Kidney (tissue), 14 donors: Measurements from ENCODE around the gene POLR3B. TPM values are rescaled to one million over a fixed set of nuclear protein-coding genes. Genes with fewer than 3 reads are reported as not detected.

Source experiments
- DNase-seq, 5 donors: peaks; one replicate each; pipeline ENCODE4 v3.0.0-alpha.2; 2013 to 2020
- FAIRE-seq: peaks from 2 replicates; lab custom pipeline; 2012; peaks lifted over from hg19 to GRCh38; lab: Jason Lieb, UNC
- H3K27ac ChIP-seq, 2 donors: one replicate each; pipeline ENCODE4 v1.7.0; 2013; ENCODE audit warnings: low read depth in 2 of 2, low read length in 2 of 2, inconsistent platforms in 1 of 2
- H3K27me3 ChIP-seq: one replicate; pipeline ENCODE4 v1.7.1; 2013; ENCODE audit warnings: low read length, inconsistent platforms; ENCODE audit not compliant: control insufficient read depth, insufficient read depth
- H3K36me3 ChIP-seq, 3 donors: one replicate each; pipeline versions ENCODE4 v1.7.0 to v1.7.1; 2013; ENCODE audit warnings: low read length in 3 of 3, control low read depth in 1 of 3, inconsistent platforms in 1 of 3; ENCODE audit not compliant: insufficient read depth in 3 of 3, control insufficient read depth in 2 of 3
- H3K4me1 ChIP-seq, 3 donors: one replicate each; pipeline versions ENCODE4 v1.7.0 to v1.7.1; 2013; ENCODE audit warnings: low read length in 3 of 3, inconsistent platforms in 1 of 3, low read depth in 1 of 3; ENCODE audit not compliant: control insufficient read depth in 2 of 3, insufficient read depth in 2 of 3
- H3K4me3 ChIP-seq, 3 donors: one replicate each; pipeline versions ENCODE4 v1.7.0 to v1.8.1; 2013; ENCODE audit warnings: low read length in 3 of 3, control low read depth in 1 of 3, inconsistent platforms in 1 of 3
- H3K9ac ChIP-seq, 3 donors: one replicate each; pipeline versions ENCODE4 v1.7.0 to v1.7.1; 2013; ENCODE audit warnings: low read length in 3 of 3, control low read depth in 1 of 3, inconsistent platforms in 1 of 3
- H3K9me3 ChIP-seq, 3 donors: one replicate each; pipeline versions ENCODE4 v1.7.0 to v1.7.1; 2013; ENCODE audit warnings: low read length in 3 of 3, control low read depth in 1 of 3, inconsistent platforms in 1 of 3; ENCODE audit not compliant: control insufficient read depth in 2 of 3, insufficient read depth in 1 of 3
- intact Hi-C: fragments of 100-400 bp; cut with DNase I; formaldehyde crosslinking; loops from one replicate; pipeline ENCODE4 v1.11.1; 2022
- polyA plus RNA-seq: library from polyadenylated mRNA; stranded (reverse); fragments of 350-450 nt; fragmentation: Illumina TruSeq; extraction: RNeasy Lipid Tissue Mini Kit (QIAGEN cat#74804); gene quantifications from one replicate; pipeline ENCODE4 v1.2.3, GENCODE V29; 2014; ENCODE audit warnings: low read depth, low replicate concordance; ENCODE audit not compliant: insufficient read depth
- total RNA-seq: library from RNA; stranded (reverse); fragmentation: NEBNext Ultra II Directional; extraction: Animal tissue kit (Norgen Biotek cat#: 25700); gene quantifications from one replicate; pipeline ENCODE4 v1.2.1, GENCODE V29; 2021
- TF ChIP-seq, protein P1 (sequence below): IDR thresholded peaks from 3 replicates; pipeline ENCODE4 v1.5.1; 2012; ENCODE audit warnings: mild to moderate bottlenecking, moderate library complexity, borderline replicate concordance; ENCODE audit not compliant: insufficient read depth; ENCODE audit errors: extremely low read depth
- donor health status: control.
- donor health status: control.
- donor health status: control.
- donor health status: control.
- donor health status: control.
- donor health status: DM: yes; HTN: yes; CAD: no.
- donor health status: Normal renal cell carcinoma (clear cell type).

POLR3B gene
- total and polyA plus RNA-seq, 2 donors from 2014 or later = 5.2 to 9.7 TPM

DNA sequence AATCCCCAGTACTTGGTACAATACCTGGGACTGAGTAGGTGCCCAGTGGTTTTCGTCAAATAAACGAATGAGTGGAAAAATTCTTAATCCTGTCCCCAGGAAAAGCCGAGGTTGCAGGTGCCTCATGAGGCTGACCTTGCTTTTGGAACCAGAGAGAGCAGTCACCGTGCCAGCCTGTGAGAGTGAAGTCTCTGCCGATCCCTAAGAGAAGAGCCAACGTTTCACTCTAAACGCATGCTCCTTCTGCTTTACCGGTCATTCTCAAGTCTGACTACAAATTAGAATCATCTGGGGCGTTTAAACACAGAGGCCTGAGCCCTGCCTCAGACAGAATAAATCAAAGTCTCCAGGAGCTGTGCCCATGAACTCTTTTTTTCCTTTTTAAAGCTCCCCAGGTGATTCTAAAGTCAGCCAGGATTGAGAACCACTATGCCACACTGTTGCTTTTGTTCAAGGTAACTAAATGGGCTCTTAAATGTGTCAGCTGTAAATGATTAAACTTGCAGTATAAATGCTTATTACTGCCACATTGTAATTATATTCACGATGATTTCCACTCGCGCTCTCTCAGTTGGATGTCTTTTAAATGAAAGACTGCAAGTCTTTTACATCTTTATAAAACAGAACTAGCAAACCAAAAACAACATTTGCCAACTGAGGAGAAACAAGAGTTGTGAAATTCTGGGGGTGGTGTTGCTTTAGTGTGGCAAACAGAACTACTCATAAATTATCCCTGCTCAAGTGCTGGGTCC, 28.1 kb upstream of the POLR3B start:
- peak in 2 of 5 donors; percentile 37 to 47 for DNase-seq
- Histone ChIP-seq H3K36me3 (peaks cover 5 to 23% (median 17%) of the 10 kb centered on the region in 3 donors), H3K4me1 (peaks cover 0 to 6% (median 2%) of the 10 kb centered on the region in 3 donors), H3K9ac (no peak overlapping the region), H3K27me3 (no peaks in the 10 kb centered on the region), H3K9me3 (no peaks in the 10 kb centered on the region), H3K27ac (peak overlapping the region in 1 of 2 donors; percentile 8), H3K4me3 (no peak overlapping the region)
- intact Hi-C loops = no loop called here
- FAIRE-seq = no peak
- TF ChIP-seq, protein P1, sequence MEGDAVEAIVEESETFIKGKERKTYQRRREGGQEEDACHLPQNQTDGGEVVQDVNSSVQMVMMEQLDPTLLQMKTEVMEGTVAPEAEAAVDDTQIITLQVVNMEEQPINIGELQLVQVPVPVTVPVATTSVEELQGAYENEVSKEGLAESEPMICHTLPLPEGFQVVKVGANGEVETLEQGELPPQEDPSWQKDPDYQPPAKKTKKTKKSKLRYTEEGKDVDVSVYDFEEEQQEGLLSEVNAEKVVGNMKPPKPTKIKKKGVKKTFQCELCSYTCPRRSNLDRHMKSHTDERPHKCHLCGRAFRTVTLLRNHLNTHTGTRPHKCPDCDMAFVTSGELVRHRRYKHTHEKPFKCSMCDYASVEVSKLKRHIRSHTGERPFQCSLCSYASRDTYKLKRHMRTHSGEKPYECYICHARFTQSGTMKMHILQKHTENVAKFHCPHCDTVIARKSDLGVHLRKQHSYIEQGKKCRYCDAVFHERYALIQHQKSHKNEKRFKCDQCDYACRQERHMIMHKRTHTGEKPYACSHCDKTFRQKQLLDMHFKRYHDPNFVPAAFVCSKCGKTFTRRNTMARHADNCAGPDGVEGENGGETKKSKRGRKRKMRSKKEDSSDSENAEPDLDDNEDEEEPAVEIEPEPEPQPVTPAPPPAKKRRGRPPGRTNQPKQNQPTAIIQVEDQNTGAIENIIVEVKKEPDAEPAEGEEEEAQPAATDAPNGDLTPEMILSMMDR = no peak

DNA sequence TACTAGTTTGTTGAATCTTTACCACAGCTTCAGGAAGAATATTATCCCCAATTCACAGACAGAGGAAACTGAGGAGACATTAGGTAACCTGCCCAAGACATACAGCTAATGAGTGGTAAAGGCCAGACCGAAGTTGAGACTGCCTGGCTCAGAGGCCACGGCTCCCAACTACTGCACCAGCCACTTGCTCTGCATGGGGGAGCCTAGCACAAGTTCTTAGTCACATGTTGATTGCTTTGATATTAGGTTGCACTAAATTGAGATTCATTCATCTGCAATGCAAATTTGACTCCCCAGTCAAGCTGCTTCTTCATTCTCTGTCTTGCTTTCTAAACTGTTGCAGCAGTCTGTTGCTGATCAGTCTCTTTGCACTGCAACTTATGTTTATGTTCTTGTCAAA, 25.9 kb upstream of the POLR3B start:
- Histone ChIP-seq H3K4me3 (no peak overlapping the region), H3K9me3 (no peaks in the 10 kb centered on the region), H3K27ac (no peak overlapping the region), H3K9ac (no peak overlapping the region), H3K36me3 (peaks cover 3 to 5% (median 3%) of the 10 kb centered on the region in 3 donors), H3K27me3 (no peaks in the 10 kb centered on the region), H3K4me1 (peaks cover 0 to 6% (median 2%) of the 10 kb centered on the region in 3 donors)
- TF ChIP-seq, protein P1 = no peak
- intact Hi-C loops = no loop called here
- FAIRE-seq (no peak), DNase-seq (no peak)

DNA sequence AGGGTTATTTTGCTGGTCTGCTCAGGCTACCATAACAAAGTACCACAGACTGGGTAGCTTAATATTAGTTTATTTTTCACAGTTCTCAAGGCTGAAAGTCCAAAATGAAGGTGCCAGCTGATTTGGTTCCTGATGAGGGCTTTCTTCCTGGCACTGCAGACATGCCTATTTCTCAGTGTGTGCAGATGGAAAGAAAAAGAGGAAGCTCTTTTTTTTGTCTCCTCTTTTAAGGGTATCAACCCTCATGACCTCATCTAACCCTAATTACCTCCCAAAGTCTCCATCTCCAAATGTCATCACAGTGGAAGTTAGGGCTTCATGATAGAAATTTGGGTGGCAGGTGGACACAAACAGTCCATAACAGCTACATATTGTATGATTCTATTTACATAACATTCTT, 25.0 kb upstream of the POLR3B start:
- intact Hi-C loops = no loop called here
- peaks cover 3 to 4% (median 3%) of the 10 kb centered on the region in 3 donors for H3K36me3 ChIP-seq
- no peaks in the 10 kb centered on the region for H3K27me3 ChIP-seq
- H3K4me3 ChIP-seq = no peak overlapping the region
- H3K9me3 ChIP-seq = no peaks in the 10 kb centered on the region
- H3K27ac ChIP-seq = no peak overlapping the region
- TF ChIP-seq, protein P1 = no peak
- FAIRE-seq (no peak), DNase-seq (no peak)
- H3K9ac ChIP-seq = no peak overlapping the region
- H3K4me1 ChIP-seq = peaks cover 0 to 6% (median 2%) of the 10 kb centered on the region in 3 donors
